ENCODE results near the gene FAM184B. TPM values are rescaled to one million over a fixed set of nuclear protein-coding genes. Genes with fewer than 3 reads are reported as not detected.

FAM184B gene
- total and polyA plus RNA-seq, 2 experiments from 2014 or later, result not detected

DNA sequence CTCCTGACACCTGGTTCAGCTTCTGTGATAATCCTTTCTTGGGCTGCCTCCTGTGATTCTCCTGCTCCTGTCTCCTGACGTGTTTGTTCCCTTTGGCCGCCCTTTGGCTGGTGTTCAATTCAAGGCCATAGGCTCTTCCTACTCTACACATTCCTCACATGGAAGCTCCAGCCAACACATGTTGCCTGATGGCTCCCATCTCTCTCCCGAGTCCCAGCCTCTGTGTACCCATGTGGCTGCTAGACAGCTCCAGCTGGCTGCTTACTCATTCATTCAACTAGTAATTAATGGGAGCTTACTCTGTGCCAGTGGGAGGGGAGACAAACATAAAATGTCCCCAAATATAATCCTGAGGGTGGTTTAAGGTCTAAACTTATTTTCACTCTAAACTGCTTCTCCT, 176.2 kb downstream of the FAM184B start:
- Histone ChIP-seq H3K36me3 (replicated peaks; ENCODE audit: insufficient read depth, low read depth) (no peaks in the 10 kb centered on the region), H3K27me3 (no peaks in the 10 kb centered on the region)
- 69% methylated on average over 3 of the region's 3 CpGs for WGBS (ENCODE audit: low lambda C conversion rate, missing lambda C conversion rate)

DNA sequence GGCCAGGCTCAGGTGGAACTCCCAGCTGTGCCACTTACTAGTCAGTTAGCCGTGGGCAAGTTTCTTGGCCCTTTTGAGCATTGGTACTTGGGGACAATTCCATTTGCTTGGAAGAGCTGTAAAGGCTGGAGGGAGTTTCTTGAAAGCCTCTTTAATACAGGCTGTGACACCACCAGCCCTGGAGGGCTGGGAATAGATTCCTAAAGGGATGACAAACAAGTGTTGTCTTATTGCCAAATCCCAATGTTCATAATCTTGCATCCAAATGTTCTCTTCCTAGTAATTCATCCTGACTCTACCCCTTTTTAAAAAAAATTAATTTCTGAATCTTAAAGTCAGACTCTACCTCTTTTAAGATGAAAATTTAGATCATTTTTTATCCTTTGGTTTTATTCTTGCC, 181.6 kb downstream of the FAM184B start:
- no peak for DNase-seq (ENCODE audit: low spot score)
- Histone ChIP-seq H3K9me3 (ENCODE audit: low read depth) (no peaks in the 10 kb centered on the region), H3K79me2 (no peaks in the 10 kb centered on the region), H3K4me2 (no peak overlapping the region), H3K9me2 (replicated peaks; ENCODE audit: insufficient read depth) (no peaks in the 10 kb centered on the region), H3K36me3 (replicated peaks; ENCODE audit: insufficient read depth, low read depth) (no peaks in the 10 kb centered on the region), H3K27me3 (no peaks in the 10 kb centered on the region), H3K27ac (no peak overlapping the region), H3K4me3 (no peak overlapping the region), H2AFZ (no peak overlapping the region), H3K4me1 (ENCODE audit: insufficient read depth) (no peaks in the 10 kb centered on the region), H4K20me1 (ENCODE audit: insufficient read depth, poor library complexity, severe bottlenecking) (no peaks in the 10 kb centered on the region)
- 94% methylated on average over 1 of the region's 1 CpG for WGBS (ENCODE audit: low lambda C conversion rate, missing lambda C conversion rate)
- TF ChIP-seq EZH2 (IDR thresholded peaks at IDR 0.05; ENCODE audit: borderline replicate concordance) (no peak), EZH2phosphoT487 (IDR thresholded peaks at IDR 0.05; ENCODE audit: low read depth, severe bottlenecking, unreplicated experiment) (no peak)
- TF ChIP-seq, protein P1, sequence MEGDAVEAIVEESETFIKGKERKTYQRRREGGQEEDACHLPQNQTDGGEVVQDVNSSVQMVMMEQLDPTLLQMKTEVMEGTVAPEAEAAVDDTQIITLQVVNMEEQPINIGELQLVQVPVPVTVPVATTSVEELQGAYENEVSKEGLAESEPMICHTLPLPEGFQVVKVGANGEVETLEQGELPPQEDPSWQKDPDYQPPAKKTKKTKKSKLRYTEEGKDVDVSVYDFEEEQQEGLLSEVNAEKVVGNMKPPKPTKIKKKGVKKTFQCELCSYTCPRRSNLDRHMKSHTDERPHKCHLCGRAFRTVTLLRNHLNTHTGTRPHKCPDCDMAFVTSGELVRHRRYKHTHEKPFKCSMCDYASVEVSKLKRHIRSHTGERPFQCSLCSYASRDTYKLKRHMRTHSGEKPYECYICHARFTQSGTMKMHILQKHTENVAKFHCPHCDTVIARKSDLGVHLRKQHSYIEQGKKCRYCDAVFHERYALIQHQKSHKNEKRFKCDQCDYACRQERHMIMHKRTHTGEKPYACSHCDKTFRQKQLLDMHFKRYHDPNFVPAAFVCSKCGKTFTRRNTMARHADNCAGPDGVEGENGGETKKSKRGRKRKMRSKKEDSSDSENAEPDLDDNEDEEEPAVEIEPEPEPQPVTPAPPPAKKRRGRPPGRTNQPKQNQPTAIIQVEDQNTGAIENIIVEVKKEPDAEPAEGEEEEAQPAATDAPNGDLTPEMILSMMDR (IDR thresholded peaks at IDR 0.05; ENCODE audit: poor library complexity), result no peak

More for the DNA sequence above, 176.2 kb downstream of the FAM184B start:
- H3K9me2 ChIP-seq (replicated peaks; ENCODE audit: insufficient read depth), result no peaks in the 10 kb centered on the region
- no peak for DNase-seq (ENCODE audit: low spot score)
- no peaks in the 10 kb centered on the region for H4K20me1 ChIP-seq (ENCODE audit: insufficient read depth, poor library complexity, severe bottlenecking)
- no peak overlapping the region for H3K4me3 ChIP-seq
- no peaks in the 10 kb centered on the region for H3K4me1 ChIP-seq (ENCODE audit: insufficient read depth)
- no peak overlapping the region for H3K27ac ChIP-seq
- no peaks in the 10 kb centered on the region for H3K79me2 ChIP-seq
- no peak overlapping the region for H3K4me2 ChIP-seq
- H3K9me3 ChIP-seq (ENCODE audit: low read depth), result no peaks in the 10 kb centered on the region
- H2AFZ ChIP-seq, result no peak overlapping the region
- TF ChIP-seq EZH2 (IDR thresholded peaks at IDR 0.05; ENCODE audit: borderline replicate concordance) (no peak), EZH2phosphoT487 (IDR thresholded peaks at IDR 0.05; ENCODE audit: low read depth, severe bottlenecking, unreplicated experiment) (no peak)
- TF ChIP-seq, protein P1 (IDR thresholded peaks at IDR 0.05; ENCODE audit: poor library complexity), result no peak

DNA sequence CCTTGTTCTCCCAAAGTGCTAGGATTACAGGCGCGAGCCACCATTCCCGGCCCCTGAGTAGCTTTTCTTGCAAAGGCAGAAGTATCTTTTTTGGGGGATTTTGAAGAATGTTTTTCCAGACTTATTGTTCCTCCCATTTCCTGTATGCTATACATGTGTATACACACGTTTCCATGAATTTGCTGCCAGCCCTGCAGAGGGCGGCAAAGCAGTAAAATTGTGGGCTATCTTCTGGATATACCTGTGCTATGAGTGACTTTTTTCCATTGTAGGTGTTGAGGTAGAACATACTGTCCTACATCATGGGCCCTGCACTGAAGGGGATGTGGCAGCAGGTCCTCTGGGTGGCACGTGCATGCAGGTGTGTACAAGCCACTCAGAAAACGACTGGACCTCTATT, 183.9 kb downstream of the FAM184B start:
- H3K36me3 ChIP-seq (replicated peaks; ENCODE audit: insufficient read depth, low read depth), result no peaks in the 10 kb centered on the region
- H3K27me3 ChIP-seq, result no peaks in the 10 kb centered on the region
- H3K4me1 ChIP-seq (ENCODE audit: insufficient read depth), result no peaks in the 10 kb centered on the region
- no peak overlapping the region for H3K4me2 ChIP-seq
- no peak overlapping the region for H3K4me3 ChIP-seq
- H4K20me1 ChIP-seq (ENCODE audit: insufficient read depth, poor library complexity, severe bottlenecking), result no peaks in the 10 kb centered on the region
- no peak overlapping the region for H2AFZ ChIP-seq
- no peak overlapping the region for H3K27ac ChIP-seq
- no peaks in the 10 kb centered on the region for H3K9me2 ChIP-seq (replicated peaks; ENCODE audit: insufficient read depth)
- peak; percentile 42 for DNase-seq (ENCODE audit: low spot score)
- TF ChIP-seq, protein P1 (IDR thresholded peaks at IDR 0.05; ENCODE audit: poor library complexity), result peak; percentile 46
- TF ChIP-seq EZH2phosphoT487 (IDR thresholded peaks at IDR 0.05; ENCODE audit: low read depth, severe bottlenecking, unreplicated experiment) (no peak), EZH2 (IDR thresholded peaks at IDR 0.05; ENCODE audit: borderline replicate concordance) (no peak)
- H3K9me3 ChIP-seq (ENCODE audit: low read depth), result no peaks in the 10 kb centered on the region
- H3K79me2 ChIP-seq, result no peaks in the 10 kb centered on the region
- 81% methylated on average over 7 of the region's 7 CpGs for WGBS (ENCODE audit: low lambda C conversion rate, missing lambda C conversion rate)
